ENCODE measurements around the gene STARD5. TPM values are rescaled to one million over a fixed set of nuclear protein-coding genes. Genes with fewer than 3 reads are reported as not detected.

STARD5 gene
- total and polyA plus RNA-seq, 4 donors: 1.1 to 47.0 (median 35.7) TPM

DNA sequence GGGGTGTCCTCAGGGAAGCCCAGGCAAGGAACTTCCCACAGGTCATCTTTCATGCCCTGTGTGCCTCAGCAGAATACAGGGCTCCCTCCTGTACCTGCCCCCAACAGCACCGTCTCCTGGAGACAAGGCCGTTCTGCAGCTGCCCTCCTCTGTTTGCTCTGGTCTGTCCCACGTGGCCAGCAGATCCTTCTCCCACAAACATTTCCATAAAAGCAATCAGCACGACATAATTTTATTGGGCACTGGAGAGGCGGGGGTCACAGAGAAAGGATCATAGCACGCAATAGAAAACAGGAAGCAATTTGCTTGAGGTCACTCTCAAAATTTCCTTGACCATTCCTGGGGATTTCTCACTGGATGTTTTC lies 29.4 kb downstream of the STARD5 start:
- H3K27ac ChIP-seq (ENCODE audit: low read depth in 1 of 2, low read length in 2 of 2): peak overlapping the region; percentile 21 to 58
- no peak for TF ChIP-seq FOXA2 (IDR thresholded peaks at IDR 0.05)
- TF ChIP-seq, protein P1, sequence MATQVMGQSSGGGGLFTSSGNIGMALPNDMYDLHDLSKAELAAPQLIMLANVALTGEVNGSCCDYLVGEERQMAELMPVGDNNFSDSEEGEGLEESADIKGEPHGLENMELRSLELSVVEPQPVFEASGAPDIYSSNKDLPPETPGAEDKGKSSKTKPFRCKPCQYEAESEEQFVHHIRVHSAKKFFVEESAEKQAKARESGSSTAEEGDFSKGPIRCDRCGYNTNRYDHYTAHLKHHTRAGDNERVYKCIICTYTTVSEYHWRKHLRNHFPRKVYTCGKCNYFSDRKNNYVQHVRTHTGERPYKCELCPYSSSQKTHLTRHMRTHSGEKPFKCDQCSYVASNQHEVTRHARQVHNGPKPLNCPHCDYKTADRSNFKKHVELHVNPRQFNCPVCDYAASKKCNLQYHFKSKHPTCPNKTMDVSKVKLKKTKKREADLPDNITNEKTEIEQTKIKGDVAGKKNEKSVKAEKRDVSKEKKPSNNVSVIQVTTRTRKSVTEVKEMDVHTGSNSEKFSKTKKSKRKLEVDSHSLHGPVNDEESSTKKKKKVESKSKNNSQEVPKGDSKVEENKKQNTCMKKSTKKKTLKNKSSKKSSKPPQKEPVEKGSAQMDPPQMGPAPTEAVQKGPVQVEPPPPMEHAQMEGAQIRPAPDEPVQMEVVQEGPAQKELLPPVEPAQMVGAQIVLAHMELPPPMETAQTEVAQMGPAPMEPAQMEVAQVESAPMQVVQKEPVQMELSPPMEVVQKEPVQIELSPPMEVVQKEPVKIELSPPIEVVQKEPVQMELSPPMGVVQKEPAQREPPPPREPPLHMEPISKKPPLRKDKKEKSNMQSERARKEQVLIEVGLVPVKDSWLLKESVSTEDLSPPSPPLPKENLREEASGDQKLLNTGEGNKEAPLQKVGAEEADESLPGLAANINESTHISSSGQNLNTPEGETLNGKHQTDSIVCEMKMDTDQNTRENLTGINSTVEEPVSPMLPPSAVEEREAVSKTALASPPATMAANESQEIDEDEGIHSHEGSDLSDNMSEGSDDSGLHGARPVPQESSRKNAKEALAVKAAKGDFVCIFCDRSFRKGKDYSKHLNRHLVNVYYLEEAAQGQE (IDR thresholded peaks at IDR 0.05): no peak
- no peak for TF ChIP-seq FOXA1 (IDR thresholded peaks at IDR 0.05)
- no peak for TF ChIP-seq JUND (IDR thresholded peaks at IDR 0.05)
- TF ChIP-seq YY1 (IDR thresholded peaks at IDR 0.05): no peak
- TF ChIP-seq, protein P2, sequence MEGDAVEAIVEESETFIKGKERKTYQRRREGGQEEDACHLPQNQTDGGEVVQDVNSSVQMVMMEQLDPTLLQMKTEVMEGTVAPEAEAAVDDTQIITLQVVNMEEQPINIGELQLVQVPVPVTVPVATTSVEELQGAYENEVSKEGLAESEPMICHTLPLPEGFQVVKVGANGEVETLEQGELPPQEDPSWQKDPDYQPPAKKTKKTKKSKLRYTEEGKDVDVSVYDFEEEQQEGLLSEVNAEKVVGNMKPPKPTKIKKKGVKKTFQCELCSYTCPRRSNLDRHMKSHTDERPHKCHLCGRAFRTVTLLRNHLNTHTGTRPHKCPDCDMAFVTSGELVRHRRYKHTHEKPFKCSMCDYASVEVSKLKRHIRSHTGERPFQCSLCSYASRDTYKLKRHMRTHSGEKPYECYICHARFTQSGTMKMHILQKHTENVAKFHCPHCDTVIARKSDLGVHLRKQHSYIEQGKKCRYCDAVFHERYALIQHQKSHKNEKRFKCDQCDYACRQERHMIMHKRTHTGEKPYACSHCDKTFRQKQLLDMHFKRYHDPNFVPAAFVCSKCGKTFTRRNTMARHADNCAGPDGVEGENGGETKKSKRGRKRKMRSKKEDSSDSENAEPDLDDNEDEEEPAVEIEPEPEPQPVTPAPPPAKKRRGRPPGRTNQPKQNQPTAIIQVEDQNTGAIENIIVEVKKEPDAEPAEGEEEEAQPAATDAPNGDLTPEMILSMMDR (IDR thresholded peaks at IDR 0.05; ENCODE audit: low read depth, low read length, missing input control): no peak
- H3K9me3 ChIP-seq (ENCODE audit: control insufficient read depth in 4 of 4, low read length in 3 of 4): no peaks in the 10 kb centered on the region
- DNase-seq (ENCODE audit: low spot score): no peak
- peak overlapping the region in 1 of 2 donors; percentile 23 for H3K9ac ChIP-seq (ENCODE audit: low read depth in 1 of 2, low read length in 2 of 2)
- no peaks in the 10 kb centered on the region for H3K36me3 ChIP-seq (ENCODE audit: control insufficient read depth in 4 of 4, insufficient read depth in 3 of 4, low read depth in 1 of 4, low read length in 3 of 4)
- 58% methylated on average over 6 of the region's 6 CpGs for WGBS
- H3K4me1 ChIP-seq (ENCODE audit: control insufficient read depth in 4 of 4, insufficient read depth in 4 of 4, low read length in 3 of 4): peaks cover 0 to 6% (median 0%) of the 10 kb centered on the region in 4 donors
- H3K27me3 ChIP-seq (ENCODE audit: control insufficient read depth in 4 of 4, insufficient read depth in 4 of 4, low read length in 3 of 4): no peaks in the 10 kb centered on the region
- H3K4me3 ChIP-seq (ENCODE audit: low read depth in 1 of 3, low read length in 3 of 3): no peak overlapping the region

DNA sequence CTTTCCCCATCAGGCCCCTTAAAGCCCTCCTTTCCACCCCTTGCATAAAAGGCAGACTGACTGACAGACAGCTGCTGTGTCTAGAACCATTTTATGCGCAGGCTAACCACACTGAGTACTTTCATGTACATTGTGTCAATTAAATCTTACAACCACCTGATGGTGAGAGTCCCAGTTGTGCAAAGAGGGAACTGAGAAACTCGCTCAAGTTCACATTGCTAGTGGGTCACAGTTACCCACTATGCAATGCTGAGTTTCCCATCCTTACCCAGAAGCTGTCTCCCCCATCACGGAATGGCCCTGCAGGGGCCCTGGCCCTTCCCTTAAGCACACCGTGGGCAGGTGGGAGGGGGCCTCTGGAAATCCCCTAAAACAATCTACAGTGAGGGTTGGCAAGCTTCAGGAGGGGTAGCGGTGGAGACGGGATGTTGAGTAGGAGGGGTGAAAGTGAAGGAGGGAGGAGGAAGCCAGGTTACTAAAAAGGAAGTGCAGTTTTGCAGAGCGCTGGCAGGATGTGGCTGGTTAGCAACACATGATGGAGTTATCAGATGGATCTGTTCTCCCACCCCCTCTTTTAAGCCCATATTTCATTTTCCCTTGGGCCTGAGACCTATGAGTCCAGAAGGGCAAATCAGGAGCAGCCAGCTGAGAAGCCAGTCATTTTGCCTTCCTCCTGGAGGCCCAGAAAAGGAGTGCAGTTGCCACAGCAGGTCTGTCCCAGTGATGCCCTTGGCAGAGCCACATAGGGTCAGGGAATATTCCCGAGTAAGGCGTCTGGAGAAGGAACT lies 30.0 kb downstream of the STARD5 start:
- no peak overlapping the region for H3K4me3 ChIP-seq (ENCODE audit: low read depth in 1 of 3, low read length in 3 of 3)
- TF ChIP-seq, protein P2 (IDR thresholded peaks at IDR 0.05; ENCODE audit: low read depth, low read length, missing input control): no peak
- TF ChIP-seq SP1 (IDR thresholded peaks at IDR 0.05): no peak
- TF ChIP-seq, protein P3, sequence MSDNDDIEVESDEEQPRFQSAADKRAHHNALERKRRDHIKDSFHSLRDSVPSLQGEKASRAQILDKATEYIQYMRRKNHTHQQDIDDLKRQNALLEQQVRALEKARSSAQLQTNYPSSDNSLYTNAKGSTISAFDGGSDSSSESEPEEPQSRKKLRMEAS (IDR thresholded peaks at IDR 0.05): no peak
- TF ChIP-seq GABPA (IDR thresholded peaks at IDR 0.05 in 1 of 2, conservative IDR thresholded peaks at IDR 0.05 in 1 of 2): no peak
- no peak for TF ChIP-seq JUND (IDR thresholded peaks at IDR 0.05)
- TF ChIP-seq, protein P4, sequence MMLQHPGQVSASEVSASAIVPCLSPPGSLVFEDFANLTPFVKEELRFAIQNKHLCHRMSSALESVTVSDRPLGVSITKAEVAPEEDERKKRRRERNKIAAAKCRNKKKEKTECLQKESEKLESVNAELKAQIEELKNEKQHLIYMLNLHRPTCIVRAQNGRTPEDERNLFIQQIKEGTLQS (IDR thresholded peaks at IDR 0.05): no peak
- TF ChIP-seq RXRA (IDR thresholded peaks at IDR 0.05): no peak
- TF ChIP-seq RAD21 (IDR thresholded peaks at IDR 0.05): no peak
- H3K9ac ChIP-seq (ENCODE audit: low read depth in 1 of 2, low read length in 2 of 2): peak overlapping the region in 1 of 2 donors; percentile 12
- peaks cover 0 to 6% (median 0%) of the 10 kb centered on the region in 4 donors for H3K4me1 ChIP-seq (ENCODE audit: control insufficient read depth in 4 of 4, insufficient read depth in 4 of 4, low read length in 3 of 4)
- H3K9me3 ChIP-seq (ENCODE audit: control insufficient read depth in 4 of 4, low read length in 3 of 4): no peaks in the 10 kb centered on the region
- H3K36me3 ChIP-seq (ENCODE audit: control insufficient read depth in 4 of 4, insufficient read depth in 3 of 4, low read depth in 1 of 4, low read length in 3 of 4): no peaks in the 10 kb centered on the region
- 68% methylated on average over 9 of the region's 9 CpGs for WGBS
- H3K27ac ChIP-seq (ENCODE audit: low read depth in 1 of 2, low read length in 2 of 2): peak overlapping the region; percentile 21 to 58
- H3K27me3 ChIP-seq (ENCODE audit: control insufficient read depth in 4 of 4, insufficient read depth in 4 of 4, low read length in 3 of 4): no peaks in the 10 kb centered on the region
- no peak for DNase-seq (ENCODE audit: low spot score)
